Umbilical cord (tissue), 2 donors: Measurements from ENCODE around the gene SYNCRIP. TPM values are rescaled to one million over a fixed set of nuclear protein-coding genes. Genes with fewer than 3 reads are reported as not detected.
A peak's percentile ranks its signal among the peaks of the same experiment; 100 is the strongest.
"Not testable (repeated sequence)": the region's sequence is repeated elsewhere in the genome, so short reads cannot be mapped to it uniquely, and the experiment has no call there.

Experiments used
- DNase-seq: peaks from one replicate; pipeline ENCODE4 v3.0.0-alpha.2; 2015; ENCODE audit warnings: low spot score
- total RNA-seq: library from RNA; depleted of rRNA; stranded (reverse); fragments of >200 nt; gene quantifications from one replicate; pipeline ENCODE4 v1.2.3, GENCODE V29; 2014; ENCODE audit warnings: low replicate concordance; ENCODE audit not compliant: insufficient read depth

SYNCRIP gene
- total RNA-seq, 1 donor from 2014 or later = 69.6 TPM

- no peak for DNase-seq
Observed at GRCh38 chr6:85594197-85594930, 48.3 kb downstream of the SYNCRIP start.

GRCh38 chr6:85593438-85594196 lies 49.1 kb downstream of the SYNCRIP start, which contains the start of gene SNX14:
TSS of gene SNX14 (minus strand) at chr6:85593858. CDS start at chr6:85593718, 140 bp downstream.
- DNase-seq = peak; percentile 97

GRCh38 chr6:85592033-85592432 lies 50.7 kb downstream of the SYNCRIP start:
- no peak for DNase-seq

GRCh38 chr6:85591207-85591606 lies 51.5 kb downstream of the SYNCRIP start:
- no peak for DNase-seq

GRCh38 chr6:85585741-85586140 lies 56.9 kb downstream of the SYNCRIP start:
- DNase-seq = no peak

GRCh38 chr6:85582832-85583231 lies 59.9 kb downstream of the SYNCRIP start:
- DNase-seq = not testable (repeated sequence)

GRCh38 chr6:85581572-85581971 lies 61.1 kb downstream of the SYNCRIP start:
- no peak for DNase-seq

GRCh38 chr6:85580878-85581267 lies 61.8 kb downstream of the SYNCRIP start:
- no peak for DNase-seq

GRCh38 chr6:85580118-85580877 lies 62.4 kb downstream of the SYNCRIP start:
- no peak for DNase-seq

- no peak for DNase-seq
Observed at GRCh38 chr6:85579581-85579980, 63.1 kb downstream of the SYNCRIP start.

GRCh38 chr6:85576476-85576875 lies 66.2 kb downstream of the SYNCRIP start:
- DNase-seq = peak; percentile 28

GRCh38 chr6:85574932-85575598 lies 67.6 kb downstream of the SYNCRIP start:
- no peak for DNase-seq

GRCh38 chr6:85569323-85569722 lies 73.4 kb downstream of the SYNCRIP start:
- no peak for DNase-seq

- no peak for DNase-seq
Observed at GRCh38 chr6:85568411-85568810, 74.3 kb downstream of the SYNCRIP start.

- no peak for DNase-seq
Observed at GRCh38 chr6:85565736-85566135, 77.0 kb downstream of the SYNCRIP start.

- not testable (repeated sequence) for DNase-seq
Observed at GRCh38 chr6:85564223-85564622, 78.5 kb downstream of the SYNCRIP start.

Other genes starting within 250 kb of the SYNCRIP start
- gene NT5E, start 192.8 kb downstream of the SYNCRIP start, total RNA-seq = 27.4 TPM
- 125 TPM for gene SNX14, start 49.0 kb downstream of the SYNCRIP start, total RNA-seq